Loucy (cell line): ENCODE data around the gene MEF2C.

Experiments used
- CTCF ChIP-seq: fragments of 200-600 bp; sonication (generic); conservative IDR thresholded peaks from 2 replicates; pipeline ENCODE4 v1.5.1; 2014; ENCODE audit warnings: mild to moderate bottlenecking, antibody characterized with exemption, low read length
- EZH2phosphoT487 ChIP-seq: fragments of 200-600 bp; IDR thresholded peaks from 2 replicates; pipeline ENCODE4 v1.6.1; 2018; ENCODE audit warnings: antibody characterized with exemption, mild to moderate bottlenecking, moderate library complexity, borderline replicate concordance

GRCh38 chr5:88858392-88858791 lies 24.6 kb downstream of the MEF2C start:
- TF ChIP-seq CTCF (no peak), EZH2phosphoT487 (no peak)
